ENCODE measurements around the gene ATXN2.

DNA sequence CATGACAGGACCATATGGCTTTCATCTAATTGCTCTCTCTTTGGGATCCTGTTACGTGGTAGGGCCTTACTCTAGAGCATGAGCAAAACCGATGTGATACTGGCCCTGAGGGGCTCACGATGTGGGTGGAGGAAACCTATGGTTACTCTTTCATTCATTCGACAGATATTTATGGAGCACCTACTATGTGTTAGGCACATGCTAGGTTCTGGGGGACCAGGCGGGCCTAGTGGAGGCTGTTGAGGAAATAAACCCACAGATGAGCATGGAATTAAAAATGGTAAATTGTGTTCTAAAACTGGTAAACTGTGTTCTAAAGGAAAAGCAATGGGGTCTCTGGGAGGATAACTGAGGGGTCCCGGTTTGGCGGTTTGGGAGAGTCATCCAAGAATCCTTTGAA lies 178.6 kb downstream of the ATXN2 start:
- TF ChIP-seq EZH2 (IDR thresholded peaks at IDR 0.05; ENCODE audit: insufficient read depth, poor library complexity, severe bottlenecking) (no peak), EZH2phosphoT487 (IDR thresholded peaks at IDR 0.05; ENCODE audit: insufficient read depth, low read depth) (no peak)
